Right renal pelvis (tissue), 4 donors: ENCODE measurements around the gene CACNA1B. TPM values are rescaled to one million over a fixed set of nuclear protein-coding genes. Genes with fewer than 3 reads are reported as not detected.
"Not testable (repeated sequence)": the region's sequence is repeated elsewhere in the genome, so short reads cannot be mapped to it uniquely, and the experiment has no call there.

Experiments used
- DNase-seq, 4 donors: peaks; one replicate each; pipeline ENCODE4 v3.0.0-alpha.2; 2013; ENCODE audit warnings: low read depth in 4 of 4, low spot score in 3 of 4, missing footprints in 1 of 4
- polyA plus RNA-seq, 4 donors: library from polyadenylated mRNA; unstranded; fragments of 120-200 nt; gene quantifications; one replicate each; pipeline ENCODE4 v1.2.1, GENCODE V29; 2013; ENCODE audit not compliant: insufficient read length in 4 of 4

CACNA1B gene
- polyA plus RNA-seq, 4 donors: 0.12 to 0.39 (median 0.24) TPM

DNA sequence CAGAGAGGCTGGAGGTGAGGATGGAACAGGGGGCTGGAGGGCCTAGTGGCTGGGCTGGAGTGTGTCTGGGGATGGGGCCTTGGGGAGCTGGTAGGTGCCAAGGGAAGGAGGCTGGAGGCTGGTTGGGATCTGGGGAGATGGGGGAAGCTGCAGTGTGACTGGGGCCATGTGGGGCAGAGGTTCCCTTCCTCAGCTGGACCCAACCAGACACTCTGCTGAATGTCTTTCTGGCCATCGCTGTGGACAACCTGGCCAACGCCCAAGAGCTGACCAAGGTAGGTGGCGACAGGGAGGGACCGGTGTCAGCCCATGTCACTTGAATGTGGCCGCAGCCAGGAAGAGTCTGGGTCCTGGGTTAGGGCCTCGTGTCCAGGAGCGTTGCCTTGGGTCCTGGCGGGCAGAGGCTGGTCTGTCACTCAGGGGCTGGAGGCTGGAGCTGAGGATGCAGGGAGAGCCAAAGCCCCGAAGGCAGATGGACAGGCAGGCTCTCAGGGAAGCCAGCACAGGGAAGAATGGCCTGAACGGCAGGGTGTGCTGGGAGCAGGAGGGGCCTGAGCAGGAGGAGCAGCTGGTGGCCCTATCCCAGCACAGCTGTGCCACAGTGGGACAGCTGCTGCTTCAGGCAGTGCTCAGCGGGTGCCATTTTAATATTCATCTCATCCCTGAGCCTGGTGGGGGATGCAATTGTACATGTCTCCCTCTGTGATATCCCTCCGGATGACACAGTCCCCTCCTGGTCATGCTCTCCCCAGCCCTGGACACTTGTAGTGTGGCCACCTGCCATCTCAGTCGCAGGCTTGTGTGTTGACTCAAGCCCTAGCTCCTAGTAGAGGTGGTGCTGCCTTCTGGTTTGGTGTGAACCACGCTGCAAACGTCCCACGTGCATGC, 132.5 kb downstream of the CACNA1B start:
- no peak for DNase-seq

DNA sequence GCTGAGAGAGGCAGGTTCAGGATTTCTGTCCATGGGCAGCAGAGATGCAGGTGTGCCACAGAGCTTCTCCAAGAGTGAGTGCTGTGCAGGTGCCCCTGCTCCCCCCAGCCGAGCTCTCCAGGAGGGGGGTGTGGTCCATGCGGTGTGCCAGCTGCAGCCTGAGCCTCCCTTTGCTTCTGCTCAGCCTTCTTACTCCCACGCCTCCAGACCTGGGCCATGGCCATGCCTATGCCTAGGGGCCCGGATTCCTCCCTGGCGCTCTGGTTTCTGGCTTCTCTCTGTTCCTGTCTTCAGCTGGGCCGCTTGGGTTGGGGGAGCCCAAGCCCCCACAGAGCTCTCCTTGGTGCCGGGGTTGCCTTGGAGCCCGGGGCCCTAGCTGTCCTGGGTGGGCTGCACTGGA, 133.3 kb downstream of the CACNA1B start:
- DNase-seq: no peak

DNA sequence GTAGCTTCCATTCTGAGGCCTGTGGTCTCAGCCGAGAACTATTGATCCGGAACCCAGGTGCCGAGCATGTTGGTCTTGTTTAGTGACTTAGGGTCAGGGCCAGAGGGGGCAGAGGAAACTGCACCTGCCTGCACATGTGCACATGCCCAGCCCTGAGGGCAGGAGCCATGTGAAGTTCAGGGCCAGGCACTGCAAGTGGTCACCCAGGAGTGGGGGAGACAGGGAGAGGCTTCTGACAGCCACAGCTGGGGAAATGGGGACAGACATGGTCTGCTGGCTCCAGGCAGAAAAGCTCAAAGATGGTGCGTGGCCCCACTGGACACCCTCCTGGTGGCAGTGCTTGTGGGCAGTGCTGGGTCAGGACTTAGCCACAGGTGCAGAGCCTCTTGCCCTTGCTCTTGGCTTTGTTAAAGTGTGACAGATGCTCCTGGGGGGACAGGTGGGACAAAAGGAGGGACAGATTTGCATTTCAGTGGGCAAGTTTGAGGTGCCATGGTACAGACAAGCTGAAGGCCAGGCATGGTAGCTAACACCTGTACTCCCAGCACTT, 134.4 kb downstream of the CACNA1B start:
- no peak for DNase-seq

DNA sequence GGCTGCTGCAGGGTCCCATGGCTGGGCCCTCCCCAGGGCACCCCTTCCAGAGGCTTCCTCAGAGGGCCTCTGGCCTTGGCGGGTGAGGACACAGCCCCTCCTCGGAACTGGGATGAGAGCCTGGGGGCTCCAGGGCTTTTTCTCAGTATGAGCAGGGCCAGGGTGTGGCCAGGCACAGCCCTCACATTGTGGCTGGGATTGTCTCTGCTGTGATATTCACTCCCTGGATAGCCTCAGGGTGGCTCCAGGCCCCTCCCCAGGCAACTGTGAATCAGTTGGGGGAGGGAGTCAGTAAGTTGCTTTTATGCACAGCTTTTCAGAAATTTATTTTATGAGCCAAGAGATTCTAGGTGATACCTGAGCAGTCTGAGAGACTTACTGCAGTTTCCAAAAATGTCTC, 135.7 kb downstream of the CACNA1B start:
- DNase-seq: no peak

DNA sequence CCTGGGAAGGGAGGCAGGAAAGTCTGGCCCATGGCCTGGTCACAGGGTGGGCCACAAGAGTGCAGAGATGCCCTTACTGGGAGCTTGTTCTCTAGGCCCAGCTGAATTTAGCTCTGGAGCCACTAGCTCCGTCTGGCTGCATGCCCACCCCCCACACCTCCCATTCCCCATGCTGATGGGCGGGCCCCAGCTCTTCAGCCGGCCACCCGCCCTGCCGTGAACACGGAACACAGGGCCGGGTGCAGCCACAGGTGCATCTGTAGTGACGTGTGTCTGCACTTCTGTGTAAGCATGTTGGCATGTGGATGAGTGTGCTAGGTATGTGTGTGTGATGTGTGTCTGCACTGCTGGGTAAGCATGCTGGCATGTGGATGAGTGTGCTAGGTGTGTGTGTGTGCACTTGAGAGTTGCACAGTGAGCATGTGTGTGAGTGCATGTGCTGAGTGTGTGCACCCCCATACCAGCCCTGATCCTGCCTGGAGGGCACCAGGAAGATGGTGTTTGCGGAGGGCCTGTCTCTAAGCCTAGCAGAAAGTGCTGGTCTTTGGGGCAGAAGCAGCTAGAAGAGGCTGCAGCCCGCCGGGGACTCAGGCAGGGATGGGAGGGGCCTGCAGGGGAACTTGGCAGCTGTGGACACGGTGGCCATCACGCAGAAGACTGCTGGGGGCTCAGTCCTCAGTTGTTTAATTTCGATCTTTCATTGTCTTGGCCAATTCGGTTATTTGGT, 136.4 kb downstream of the CACNA1B start:
- DNase-seq: no peak

DNA sequence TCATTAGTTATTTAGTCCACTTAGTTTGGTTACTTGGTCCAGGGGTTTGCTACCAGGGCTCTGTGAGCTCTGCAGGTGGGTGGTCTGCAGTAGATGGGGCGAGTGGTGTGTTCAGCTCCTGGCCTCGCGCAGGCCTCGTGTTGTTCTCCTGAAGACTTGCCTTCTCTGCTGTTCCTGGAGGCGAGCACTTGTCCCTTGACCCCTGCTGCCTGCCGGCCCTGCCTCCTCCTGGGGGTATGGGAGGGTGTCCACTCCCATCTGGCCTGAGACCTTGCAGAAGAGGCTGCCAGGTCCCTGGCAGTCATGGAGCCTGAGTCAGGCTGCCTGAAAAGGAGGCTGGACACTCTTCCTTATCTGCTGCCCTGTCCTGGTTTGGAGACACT, 137.0 kb downstream of the CACNA1B start:
- no peak for DNase-seq

DNA sequence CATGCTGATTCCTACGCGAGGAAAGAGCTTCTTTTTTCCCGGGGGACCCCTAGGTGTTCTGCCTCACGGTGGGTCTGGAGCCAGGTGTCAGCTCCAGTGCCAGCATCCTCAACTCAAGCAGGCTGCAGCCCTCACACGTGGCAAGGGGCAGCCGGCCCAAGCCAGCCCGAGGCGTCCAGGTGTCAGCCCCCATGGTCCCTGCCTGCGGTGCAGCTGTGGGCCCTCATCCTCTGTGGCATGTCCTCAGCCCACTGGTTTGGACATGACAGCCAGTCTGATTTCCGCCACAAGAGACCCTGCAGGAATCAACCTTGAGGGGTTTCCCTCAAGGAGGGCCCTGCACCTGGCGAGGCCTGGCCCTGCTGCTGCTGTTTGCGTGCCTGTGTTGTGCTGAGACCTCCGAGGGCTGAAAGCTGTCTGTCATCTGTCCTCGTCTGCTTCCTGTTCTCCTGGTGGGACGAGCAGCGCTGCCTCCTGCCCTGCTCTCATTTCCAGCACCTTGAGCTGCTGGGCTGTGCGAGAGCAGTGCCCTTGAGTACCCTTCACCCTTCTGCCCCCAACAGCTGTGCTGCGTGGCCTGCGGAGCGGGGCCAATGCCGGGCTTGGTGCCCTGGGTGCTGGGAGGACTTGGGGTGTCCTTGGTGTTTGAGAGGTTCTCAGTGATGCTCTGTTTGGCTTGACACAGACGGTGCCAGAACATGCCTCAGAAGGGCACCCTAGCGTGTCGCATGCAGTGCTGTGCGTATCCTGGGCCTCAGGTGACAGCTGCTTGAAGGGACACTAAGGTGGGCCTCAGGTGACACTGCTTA, 137.6 kb downstream of the CACNA1B start:
- DNase-seq: no peak

DNA sequence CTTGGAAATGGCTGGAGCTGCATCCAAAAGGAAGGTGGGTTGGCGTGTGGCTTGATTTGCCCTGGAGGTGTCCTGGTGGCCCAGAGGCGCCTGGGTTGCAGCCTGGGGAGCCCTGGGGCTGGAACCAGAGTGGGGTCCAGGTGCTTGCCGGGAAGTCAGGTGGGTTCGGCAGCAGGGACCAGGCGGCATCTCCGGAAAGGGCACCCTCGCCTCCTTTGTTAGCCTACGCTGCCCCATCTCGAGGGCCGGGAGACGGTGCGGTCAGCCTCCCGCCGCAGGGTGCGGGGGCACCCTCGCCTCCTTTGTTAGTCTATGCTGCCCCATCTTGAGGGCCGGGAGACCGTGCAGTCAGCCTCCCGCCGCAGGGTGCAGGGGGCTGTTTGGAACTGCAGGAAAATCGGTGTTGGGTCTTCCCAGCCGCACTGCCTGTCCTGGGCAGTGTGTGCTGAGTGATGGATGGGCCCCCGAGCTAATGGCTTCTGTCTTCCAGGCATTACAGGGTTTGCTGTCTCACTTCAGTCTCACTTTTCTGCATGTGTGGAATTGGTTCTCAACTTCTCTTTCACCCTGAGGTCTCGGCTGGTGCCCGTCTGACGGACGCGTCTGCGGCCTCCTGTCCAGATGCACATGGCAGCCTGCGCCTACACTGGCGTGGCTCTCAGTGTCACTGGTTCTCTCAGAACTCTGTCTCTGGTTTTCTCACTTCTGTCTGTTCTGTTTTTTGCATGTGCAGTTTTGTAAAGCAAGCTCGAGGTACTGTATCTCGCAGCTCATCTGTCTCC, 139.0 kb downstream of the CACNA1B start:
- no peak for DNase-seq

DNA sequence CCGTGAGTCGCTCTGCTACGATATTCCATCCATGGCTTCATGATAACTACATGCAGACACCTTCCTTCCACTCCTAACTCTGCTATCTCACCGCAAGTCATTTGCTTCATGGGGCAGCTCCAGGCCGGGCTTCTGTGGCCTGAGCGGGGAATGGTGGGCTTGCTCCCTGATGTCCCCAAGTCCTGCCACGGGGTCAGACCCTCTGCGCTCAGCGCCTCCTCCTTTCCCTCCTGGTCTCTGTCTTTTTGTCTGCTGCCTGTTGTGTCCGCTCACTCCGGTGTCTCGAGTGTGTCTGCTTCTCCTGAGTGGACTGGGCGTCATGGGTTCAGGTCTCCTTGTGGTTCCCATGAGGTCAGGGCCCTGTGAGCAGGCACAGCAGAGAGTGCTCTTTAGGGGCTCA, 139.6 kb downstream of the CACNA1B start:
- no peak for DNase-seq

DNA sequence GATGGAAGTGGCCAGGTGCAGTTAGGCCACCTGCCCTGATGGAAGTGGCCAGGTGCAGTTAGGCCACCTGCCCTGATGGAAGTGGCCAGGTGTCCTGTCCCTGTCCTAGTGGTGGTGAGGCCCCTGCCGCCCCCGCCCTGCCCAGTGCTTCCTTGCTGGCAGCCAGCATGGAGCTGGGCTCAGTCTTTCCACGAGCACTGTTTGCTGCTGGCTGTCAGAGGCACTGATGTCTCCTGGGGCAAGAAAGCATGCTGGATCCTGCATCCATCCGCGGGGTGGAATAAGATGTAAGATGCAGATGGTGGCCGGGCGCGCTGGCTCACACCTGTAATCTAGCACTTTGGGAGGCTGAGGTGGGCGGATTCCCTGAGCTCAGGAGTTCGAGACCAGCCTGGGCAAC, 141.9 kb downstream of the CACNA1B start:
- not testable (repeated sequence) for DNase-seq

DNA sequence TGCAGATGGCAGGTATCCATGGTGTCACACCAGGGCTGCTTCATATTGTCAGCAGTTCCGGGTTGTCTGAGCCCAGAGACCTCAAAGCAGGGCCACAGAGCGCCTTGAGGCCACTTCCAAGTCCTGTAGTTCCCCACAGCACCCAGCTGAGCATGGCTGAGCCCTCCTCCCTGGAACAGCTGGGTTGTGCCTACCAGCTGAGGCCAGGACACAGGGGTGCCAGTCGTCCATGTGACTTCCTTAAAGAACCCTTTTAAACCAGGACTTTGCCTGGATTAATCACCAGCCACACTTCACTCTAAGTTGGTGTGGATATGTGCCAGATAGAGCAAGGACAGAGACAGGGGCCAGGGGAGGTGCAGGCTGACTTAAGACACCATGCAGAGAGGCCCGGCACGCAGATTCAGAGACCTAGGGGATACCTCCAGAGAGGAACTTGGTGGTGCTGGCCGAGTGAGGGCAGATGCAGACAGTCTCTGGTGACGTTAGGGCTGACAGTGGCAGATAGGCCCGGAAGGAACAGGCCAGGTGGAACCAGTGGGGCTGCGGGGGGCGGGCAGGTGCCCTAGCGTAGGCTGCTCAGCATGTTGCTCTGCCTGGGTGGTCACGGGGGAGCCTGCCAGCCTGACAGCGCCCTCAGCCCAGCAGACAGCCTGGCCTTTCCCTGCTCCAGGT, 142.7 kb downstream of the CACNA1B start:
- no peak for DNase-seq

DNA sequence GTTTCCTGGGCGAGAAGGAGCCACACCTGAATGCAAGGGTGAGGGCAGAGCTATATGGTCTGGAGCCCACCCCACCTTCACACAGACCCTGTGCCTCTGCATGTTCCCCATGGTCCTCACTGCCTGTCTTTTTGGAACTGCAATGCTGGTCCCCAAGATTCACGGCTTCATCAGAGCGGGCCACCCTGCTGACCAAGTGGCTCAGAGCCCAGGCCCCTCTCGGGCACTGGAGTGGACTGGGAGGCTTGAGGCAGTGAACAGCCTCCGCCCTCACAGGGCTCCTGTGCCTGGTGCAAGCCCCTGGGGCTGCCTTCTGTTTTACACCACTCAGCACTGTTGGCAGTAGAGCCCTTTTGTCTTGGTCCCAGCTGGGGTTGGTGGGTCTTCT, 143.2 kb downstream of the CACNA1B start:
- no peak for DNase-seq

DNA sequence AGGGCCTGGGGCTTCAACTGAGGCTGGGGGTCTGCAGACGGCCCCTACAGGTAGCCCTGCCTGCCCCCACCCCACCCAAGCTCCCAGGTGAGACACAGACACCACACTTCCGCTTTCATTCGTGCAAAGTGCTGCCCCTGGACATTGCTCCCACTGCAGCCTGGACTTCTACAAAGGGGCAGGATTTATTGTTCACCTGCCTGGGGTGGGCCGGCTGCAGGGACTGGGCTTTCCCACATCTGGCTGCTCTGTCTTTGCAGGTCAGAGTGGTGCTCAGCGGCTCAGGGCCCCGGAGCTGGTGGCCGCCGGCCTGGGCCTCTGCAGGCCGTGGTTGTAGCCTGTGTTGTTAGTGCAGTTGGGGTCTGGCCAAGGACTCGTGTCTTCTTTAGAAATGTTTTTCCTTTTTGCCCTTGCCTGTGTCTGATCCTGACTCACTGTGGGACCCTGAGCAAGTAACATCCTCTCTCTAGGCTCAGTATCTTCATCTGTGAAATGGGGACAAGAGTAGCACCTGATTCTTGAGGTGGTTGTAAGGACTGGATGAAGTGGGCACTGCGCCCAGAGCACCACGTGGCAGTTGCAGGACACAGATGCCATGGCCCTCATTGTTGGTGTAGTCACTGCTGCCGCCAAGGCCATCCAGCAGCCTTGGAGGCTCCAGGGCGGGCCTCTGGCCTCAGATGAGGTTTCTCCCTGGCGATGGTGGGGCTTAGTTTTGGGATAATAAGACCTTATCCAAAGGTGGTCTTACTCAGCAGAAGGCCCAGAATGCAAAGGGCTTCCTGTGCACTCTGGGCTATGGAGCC, 143.9 kb downstream of the CACNA1B start:
- DNase-seq: no peak

DNA sequence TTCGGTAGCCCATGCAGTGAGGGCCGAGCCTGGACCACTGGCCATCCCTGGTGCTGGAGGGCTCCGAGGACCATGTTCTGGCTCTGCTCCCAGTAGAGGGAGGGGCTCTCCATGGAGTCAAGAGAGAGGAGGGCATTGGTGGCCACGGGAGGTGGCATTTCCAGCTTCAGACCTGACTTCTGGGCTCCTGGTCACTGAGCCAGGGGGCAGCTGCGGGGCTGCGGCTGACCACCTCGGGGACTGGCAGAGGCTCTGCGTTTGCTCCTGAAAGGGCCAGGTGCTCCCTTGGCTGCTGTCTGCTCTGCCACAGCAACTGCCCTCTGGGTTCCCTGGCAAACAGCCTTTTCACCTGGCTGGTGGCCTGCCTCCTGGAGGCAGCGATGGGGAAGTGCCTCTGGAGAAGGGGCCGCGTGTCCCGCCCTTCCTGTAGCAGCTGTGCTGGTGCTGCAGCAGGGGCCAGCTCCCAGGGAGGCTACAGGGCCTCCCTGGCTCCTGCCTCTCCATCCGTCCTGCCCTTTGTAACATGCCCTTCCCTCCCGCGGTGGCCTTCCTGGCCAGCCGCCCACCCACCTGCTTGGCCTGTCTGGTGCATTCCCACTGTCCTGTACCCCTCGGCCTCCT, 144.6 kb downstream of the CACNA1B start:
- DNase-seq: no peak

DNA sequence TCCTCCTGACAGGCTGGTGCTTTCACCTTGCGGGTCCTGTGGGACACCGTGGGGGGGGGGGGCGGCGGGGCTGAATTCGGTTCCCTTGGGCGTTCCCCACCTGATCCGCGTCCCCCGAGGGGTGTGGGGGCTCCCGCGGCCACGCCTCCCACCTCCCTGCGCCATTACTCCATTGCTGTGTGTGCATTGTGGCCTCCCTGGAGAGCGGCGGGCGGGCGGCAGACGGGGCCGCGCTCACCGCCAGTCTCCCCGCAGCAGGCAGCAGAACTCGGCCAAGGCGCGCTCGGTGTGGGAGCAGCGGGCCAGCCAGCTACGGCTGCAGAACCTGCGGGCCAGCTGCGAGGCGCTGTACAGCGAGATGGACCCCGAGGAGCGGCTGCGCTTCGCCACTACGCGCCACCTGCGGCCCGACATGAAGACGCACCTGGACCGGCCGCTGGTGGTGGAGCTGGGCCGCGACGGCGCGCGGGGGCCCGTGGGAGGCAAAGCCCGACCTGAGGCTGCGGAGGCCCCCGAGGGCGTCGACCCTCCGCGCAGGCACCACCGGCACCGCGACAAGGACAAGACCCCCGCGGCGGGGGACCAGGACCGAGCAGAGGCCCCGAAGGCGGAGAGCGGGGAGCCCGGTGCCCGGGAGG, 145.3 kb downstream of the CACNA1B start:
- DNase-seq: no peak

DNA sequence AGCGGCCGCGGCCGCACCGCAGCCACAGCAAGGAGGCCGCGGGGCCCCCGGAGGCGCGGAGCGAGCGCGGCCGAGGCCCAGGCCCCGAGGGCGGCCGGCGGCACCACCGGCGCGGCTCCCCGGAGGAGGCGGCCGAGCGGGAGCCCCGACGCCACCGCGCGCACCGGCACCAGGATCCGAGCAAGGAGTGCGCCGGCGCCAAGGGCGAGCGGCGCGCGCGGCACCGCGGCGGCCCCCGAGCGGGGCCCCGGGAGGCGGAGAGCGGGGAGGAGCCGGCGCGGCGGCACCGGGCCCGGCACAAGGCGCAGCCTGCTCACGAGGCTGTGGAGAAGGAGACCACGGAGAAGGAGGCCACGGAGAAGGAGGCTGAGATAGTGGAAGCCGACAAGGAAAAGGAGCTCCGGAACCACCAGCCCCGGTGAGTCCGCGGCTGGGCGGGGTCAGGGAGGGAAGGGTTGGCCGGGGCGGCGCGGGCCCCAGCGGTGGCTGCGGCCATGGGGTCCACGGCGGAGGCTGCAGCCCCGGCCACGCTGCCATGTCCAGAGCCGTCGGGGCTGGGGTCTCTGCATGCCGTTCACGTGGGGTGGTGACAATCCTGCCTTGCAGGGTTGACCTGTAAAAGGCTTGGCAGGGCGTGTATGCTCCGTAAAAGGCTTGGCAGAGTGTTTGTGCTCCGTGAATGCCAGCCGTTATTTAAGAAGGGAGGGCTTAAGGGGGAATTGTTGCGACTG, 146.0 kb downstream of the CACNA1B start:
- no peak for DNase-seq

DNA sequence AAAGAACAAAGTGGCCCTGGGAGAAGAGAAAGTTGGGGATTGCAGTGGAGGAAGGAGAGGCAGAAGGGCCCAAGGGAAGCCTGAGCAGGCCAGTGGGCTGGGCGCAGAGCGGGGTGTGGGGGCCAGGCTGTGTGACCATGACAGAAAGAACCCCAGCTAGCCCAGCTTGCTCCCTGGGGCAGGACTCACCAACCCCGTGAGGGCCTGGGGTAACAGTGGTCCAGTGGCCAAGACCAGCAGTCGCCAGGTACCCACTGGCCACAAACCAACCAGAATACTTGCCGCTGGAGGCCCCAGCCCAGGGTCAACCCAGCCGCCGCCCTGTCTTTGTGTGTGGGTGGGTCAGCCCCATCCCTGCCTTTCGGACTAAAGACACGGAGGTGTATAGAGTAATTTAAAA, 146.5 kb downstream of the CACNA1B start:
- DNase-seq: no peak
